NT2/D1 (cell line): Measurements from ENCODE around the gene TNFRSF8.

Experiments
- SUZ12 ChIP-seq: IDR thresholded peaks from 2 replicates; pipeline ENCODE4 v1.6.1; 2011; ENCODE audit not compliant: insufficient read length, insufficient read depth; ENCODE audit errors: extremely low read depth
- YY1 ChIP-seq: IDR thresholded peaks from 2 replicates; pipeline ENCODE4 v1.6.1; 2011; ENCODE audit not compliant: insufficient read length, insufficient read depth
- ZNF274 ChIP-seq: IDR thresholded peaks from 2 replicates; pipeline ENCODE4 v1.6.1; 2011; ENCODE audit warnings: mild to moderate bottlenecking, low read depth, low read length

GRCh38 chr1:12142891-12143630 is 80.0 kb downstream of the TNFRSF8 start:
- TF ChIP-seq YY1 (no peak), SUZ12 (no peak), ZNF274 (no peak)
